ENCODE measurements around the gene DDX49.

Gene DDX49, protein sequence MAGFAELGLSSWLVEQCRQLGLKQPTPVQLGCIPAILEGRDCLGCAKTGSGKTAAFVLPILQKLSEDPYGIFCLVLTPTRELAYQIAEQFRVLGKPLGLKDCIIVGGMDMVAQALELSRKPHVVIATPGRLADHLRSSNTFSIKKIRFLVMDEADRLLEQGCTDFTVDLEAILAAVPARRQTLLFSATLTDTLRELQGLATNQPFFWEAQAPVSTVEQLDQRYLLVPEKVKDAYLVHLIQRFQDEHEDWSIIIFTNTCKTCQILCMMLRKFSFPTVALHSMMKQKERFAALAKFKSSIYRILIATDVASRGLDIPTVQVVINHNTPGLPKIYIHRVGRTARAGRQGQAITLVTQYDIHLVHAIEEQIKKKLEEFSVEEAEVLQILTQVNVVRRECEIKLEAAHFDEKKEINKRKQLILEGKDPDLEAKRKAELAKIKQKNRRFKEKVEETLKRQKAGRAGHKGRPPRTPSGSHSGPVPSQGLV

DNA sequence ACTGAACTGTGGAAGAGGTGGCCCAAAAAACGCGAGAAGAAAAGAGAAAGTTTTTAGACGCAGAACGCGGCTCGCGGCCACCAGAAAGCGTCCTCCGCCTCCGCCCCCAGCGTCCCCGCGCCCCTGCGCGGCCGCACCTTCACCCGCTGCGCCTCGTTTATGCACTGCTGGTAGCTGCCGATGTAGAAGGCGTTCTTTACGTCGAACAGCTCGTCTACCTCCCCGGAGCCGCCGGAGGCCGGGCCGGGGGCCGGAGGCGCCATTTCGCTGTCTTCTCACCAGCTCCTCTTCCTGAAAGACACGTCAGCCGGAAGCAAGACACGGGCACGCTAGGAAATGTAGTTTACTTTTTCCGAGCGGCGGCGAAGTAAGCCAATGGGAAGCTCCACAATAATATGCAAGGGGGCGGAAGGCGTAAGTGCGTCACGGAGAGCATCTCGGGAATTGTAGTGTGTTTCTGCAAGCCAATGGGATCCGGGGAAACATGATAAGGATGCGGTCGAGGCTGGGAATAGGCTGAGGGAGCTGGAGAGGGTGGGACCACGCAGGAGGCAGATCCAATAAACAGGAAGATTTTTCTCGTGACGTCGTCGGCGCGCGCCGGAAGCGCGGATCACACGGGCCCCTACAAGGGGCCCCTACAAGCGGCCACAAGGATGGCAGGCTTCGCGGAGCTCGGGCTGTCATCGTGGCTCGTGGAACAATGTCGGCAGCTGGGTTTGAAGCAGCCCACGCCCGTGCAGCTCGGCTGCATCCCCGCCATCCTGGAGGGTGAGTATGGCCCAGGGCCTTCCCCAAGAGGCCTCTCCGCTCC, at the start of gene DDX49, which contains the start of gene COPE:
TSS of gene DDX49 (plus strand) at position 630 of the 814 bp plus-strand sequence. CDS start at position 657, 27 bp downstream.
TSS of gene COPE (minus strand) at position 302 of the 814 bp plus-strand sequence. CDS start at position 263, 39 bp downstream.
- peak; percentile 97 for DNase-seq (ENCODE audit: low read depth in 3 of 3)

DNA sequence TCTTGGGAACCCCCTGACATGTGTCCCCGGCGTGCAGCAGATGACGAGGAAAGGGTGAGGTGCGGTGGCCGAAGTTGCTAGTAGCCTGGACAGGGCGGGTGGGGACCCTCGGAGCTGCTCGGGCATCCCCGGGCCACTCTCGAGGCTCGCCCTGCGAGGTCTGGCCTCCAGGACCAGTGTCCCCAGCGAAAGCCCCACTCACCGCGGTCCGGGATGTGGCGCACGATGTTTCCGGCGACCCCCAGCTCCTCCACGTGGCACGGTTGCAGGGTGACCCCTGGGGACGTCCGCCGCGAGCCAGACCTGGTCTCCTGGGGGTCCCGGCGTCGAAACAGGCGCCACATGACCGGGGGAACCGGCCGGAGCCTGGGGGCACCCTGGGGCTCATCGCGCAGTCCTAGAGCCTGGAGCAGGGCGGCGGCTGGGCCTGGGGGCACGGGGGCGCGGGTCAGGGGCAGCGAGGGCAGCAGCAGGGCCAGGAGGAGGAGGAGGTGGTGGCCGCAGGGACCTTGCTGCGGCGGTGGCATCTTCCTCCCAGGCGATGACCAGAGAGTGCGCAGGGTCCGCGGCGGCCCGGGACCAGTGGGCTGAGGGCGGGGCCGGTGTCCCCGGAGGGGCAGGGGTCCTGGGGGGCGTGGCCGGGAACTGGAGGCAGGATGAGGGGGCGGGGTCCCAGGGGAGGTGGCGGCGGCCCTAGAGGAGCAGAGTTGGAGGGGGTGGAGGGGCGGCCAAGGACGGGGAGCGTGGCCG, 49.6 kb upstream of the DDX49 start:
- DNase-seq (ENCODE audit: low read depth in 3 of 3), result no peak

DNA sequence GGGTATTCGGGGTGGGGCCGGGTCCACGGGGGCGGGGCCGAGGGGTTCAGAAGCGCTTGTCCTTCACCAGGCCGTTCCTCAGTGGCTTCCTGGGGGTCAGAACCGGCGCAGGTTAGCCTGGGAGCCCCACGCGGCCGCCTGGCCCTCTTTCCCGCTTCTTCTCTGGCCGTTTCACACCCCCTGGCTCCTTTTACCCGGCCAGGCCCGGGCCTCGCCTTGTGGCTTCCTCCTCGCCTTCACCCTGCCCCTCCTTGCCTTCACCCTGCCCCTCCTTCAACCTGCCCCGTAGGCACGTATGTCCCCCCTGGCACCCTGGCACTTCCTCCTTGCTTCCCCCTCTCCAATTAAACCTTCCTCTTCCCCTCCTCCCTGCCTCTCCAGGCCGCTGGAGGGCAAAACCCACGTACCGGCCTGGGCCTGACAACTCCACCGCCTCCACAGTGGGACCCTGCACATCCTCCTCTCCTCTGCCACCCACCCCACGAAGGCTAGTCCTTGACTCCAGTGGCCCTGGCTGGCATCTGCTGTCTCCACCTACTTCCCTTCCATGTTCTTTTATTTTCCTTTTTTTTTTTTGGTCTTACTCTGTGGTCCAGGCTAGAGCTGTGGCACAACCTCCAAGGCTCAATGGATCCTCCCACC, 48.9 kb upstream of the DDX49 start:
- no peak for DNase-seq (ENCODE audit: low read depth in 3 of 3)

DNA sequence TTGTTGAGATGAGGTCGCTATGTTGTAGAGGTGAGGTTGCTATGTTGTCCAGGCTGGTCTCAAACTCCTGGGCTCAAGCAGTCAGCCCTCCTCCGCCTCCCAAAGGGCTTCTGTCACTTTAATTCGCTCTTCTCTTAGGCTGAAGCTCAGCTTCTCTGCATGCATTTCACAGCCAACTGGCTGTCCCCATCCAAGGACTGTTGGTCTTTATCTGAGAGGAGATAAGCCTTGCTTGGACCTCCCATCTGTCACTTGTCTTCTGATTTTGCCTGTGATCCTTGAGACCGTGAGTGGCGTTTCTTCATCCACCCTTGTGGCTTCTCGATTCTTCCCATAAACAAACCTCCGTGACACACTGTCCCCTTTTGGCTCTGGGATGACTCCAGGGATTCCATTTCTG, 48.0 kb upstream of the DDX49 start:
- DNase-seq (ENCODE audit: low read depth in 3 of 3), result no peak

DNA sequence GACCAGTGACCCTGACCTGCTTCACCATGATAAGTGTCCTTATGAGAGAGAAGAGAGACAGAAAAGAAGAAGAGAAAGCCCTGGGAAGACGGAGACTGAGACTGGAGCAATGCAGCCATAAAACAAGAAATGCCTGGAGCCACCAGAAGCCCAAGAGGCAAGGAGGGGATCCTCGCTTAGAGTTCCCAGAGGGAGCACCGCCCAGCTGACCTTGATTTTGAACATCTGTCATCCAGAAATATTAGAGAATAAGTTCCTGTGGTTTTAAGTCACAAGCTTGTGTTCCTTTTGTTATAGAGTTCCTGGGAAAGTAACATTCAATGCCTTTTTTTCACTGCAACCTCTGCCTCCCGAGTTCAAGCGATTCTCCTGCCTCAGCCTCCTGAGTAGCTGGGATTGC, 43.8 kb upstream of the DDX49 start:
- DNase-seq (ENCODE audit: low read depth in 3 of 3), result no peak

DNA sequence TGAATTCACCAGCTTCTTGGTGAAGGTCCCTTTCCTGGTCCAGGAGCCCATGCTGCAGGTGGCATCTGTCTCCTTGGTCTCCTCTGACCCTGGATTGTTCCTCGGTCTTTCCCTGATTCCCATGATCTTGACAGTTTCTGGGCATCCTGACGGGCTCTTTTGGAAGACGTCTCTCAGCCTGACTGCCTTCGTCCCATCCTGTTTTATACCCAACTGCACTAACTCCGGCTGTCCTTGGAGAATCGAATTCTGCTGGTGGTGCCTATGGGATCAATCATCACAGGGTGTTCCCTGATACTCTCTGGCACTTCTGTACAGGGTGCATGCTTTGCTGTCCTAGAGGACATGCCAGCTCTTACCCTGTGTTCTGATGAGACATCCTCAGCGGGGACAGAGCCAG, 42.6 kb upstream of the DDX49 start:
- DNase-seq (ENCODE audit: low read depth in 3 of 3), result no peak

DNA sequence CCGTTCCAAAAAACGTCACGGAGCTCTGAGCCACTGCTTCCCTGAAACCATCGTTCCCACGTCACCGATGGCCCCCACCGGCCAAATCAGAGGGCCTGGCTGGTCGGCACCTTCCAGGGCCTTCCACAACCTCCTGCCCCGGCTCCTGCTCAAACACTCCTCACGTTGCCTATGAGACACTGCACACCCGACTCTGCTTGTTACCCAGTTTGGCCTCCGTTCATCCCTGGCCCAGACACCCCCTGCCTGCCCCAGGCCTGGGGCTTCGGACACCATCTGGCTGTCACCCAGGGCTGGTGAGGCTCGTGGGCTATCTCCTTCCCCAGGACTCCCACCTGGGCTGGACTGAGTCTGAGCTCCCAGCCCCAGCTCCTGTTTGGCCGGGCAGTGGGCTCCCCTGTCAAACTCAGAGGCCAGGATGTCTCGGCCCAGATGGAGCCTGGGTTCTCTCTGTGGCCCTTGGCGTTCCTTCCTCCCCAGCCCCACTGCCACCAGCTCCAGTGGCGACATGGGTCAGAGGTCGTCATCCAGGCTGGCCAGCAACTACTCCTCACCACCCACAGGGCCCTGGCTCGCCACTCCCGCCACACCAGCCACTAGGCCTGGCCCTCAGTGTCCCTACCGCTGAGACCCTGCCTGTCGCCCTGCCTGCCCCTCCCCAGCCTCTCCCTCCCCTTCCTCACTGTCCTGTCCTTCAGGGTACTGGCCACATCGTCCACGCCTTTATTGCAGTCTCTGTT, 41.3 kb upstream of the DDX49 start:
- no peak for DNase-seq (ENCODE audit: low read depth in 3 of 3)

DNA sequence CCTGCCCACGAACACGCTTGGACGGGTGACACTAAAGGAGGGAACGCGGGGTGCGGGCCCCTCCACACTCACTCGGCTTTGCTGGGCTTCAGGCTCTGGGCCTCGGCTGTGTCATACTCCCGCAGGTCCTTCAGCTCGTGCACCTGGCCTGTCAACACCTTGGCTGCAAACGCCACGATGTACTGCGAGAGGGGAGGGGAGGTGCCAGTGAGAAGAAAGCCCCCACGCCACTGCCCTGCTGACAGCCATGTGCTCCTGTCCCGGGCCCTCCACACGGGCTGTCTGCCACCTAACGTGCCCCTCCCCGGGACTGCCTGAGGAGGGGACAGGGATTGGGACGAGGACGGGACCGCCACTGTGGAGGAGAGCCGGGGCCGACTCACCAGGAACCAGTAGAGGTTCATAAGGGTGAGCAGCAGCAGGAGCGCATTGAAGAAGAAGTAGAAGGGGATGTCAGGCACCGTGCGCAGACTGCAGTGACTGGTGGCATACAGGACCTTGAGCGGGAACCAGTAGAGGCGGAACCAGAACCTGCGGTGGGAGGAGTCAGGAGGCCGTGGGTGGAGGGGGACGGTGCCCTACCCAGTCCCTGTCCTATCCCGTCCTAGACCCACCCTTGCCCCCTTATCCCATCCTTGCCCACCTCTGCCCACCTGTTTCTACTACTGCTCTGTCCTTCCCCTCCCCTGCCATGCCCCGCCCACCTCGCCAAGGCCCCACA, 40.5 kb upstream of the DDX49 start:
- DNase-seq (ENCODE audit: low read depth in 3 of 3), result no peak

DNA sequence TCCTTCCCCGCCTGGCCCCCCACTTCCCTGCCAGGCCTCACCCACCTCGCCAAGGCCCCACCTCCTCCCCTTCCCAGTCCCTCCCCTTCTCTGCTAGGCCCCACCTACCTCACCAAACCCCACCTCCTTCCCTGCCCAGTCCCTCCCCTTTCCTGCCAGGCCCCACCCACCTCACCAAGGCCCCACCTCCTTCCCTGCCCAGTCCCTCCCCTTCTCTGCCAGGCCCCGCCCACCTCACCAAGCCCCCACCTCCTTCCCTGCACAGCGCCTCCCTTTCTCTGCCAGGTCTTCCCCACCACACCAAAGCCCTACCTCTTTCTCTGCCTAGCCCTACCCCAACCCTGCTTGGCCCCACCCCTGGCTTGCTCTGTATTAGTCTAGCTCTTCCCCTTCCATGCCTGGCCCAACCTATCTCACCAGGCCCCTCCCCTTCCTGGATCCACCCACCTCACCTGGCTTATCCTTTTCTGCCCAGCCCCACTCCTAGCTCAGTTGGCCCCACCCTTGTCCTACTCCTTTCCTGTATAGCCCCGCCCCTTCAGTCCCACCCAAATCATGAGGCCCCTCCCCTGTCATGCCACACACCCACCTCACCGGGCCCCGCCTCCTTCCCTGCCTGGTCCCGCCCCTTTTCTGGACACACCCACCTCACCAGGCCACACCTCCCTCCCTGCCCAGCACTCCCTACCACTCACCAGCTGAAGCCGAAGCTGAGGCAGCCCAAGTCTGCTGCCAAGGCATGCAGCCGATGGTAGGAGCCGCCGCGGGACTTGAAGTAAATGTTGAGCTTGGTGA, 39.7 kb upstream of the DDX49 start:
- DNase-seq (ENCODE audit: low read depth in 3 of 3), result no peak

DNA sequence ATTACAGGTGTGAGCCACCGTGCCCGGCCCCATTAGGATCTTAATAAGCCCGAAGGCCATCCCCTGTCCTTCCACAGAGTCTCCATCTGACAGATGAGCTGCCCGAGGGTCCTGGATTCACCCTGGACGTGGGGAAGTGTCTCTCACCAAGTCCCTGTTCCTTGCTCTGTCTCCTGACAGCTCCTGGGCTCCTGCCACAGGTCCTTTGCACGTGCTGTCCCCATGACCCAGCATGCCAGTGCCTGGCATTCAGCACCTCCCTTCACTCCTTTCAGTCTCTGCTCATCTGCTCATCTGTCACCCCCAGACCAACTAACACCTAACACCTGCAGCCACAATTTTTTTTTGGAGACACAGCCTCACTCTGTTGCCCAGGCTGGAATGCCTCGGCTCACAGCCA, 38.0 kb upstream of the DDX49 start:
- no peak for DNase-seq (ENCODE audit: low read depth in 3 of 3)

DNA sequence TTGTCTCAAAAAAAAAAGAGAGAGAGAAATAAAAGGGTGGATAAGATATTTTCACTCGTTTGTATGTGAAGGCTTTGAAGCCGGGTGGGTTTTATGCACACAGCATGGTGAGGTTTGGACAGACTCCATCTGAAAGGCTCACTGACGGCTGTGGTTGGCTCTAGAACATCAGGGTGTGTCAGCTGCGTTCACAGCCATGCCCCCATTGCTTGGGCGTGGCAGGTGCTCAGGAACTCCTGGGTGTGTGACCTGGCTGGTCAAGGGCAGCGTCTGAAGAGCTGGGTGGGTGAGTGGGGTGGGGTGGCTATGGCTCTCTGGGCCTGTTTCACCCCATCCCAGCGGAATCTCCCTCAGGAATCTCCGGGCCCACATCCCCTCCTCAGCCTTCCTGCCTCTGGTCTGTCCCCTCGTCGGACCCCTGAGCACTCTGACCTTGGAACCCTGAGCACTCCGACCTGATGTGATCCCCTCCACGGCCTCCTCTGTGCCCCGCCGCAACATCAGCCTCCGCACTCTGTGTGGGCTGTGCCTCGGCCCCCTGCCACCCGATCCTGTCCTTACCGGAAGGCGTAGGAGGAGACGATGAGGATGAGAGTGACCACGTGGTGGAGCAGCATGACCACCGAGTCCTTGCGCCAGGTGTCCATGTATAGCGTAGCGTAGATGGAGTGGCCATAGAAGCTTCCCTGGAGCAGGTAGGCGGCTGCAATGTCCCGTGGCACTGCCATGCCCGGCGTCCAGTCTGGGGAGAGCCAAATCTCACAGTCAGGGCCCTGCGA, 35.8 kb upstream of the DDX49 start:
- DNase-seq (ENCODE audit: low read depth in 3 of 3), result no peak

DNA sequence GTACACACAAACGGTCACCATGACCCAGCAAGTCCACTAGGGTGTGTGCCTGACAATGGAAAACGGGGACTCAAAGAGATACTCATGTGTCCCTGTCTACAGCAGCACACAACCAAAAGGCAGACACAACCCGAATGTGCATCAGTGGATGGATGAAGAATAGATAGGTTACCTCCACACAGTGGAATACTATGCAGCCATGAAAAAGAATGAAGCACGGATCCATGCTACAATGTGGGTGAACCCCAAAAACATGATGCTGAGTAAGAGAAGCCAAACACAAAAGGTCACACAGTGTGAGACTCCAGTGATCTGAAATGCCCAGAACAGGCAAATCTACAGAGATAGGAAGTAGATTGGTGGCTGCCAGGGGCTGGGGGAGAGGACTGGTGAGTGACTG, 32.5 kb upstream of the DDX49 start:
- no peak for DNase-seq (ENCODE audit: low read depth in 3 of 3)

DNA sequence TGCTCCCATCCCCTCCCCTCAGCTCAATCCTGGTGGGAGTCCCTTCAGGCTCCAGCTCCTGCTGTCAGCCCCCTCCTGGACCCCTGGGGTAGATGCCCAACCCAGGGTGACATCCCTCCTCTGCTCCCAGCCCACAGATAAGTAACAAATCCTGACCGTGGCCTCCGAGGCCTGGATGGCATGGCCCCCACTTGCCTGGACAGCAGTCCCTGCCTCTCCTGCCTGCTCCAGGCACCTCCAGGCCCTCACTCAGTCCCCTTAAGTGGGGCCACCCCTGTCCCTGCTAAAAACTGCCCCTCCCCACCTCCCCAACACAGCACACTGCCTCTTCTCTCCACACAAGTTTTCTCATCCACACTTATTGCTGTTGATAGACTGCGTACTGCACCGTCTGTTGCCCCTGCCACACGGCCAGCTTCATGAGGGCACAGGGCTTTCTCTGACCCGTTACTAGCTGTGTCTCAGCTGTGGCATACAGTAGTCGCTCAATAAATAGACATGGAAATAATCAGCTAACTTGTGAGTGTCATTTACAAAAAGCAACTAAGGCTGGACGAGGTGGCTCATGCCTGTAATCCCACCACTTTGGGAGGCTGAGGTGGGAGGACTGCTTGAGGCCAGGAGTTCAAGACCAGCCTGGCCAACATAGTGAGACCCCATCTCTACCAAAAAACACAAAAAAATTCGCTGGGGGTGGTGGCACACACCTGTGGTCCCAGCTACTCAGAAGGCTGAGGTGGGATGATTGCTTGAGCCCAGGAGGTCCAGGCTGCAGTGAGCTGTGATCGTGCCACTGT, 29.4 kb upstream of the DDX49 start:
- DNase-seq (ENCODE audit: low read depth in 3 of 3), result no peak

DNA sequence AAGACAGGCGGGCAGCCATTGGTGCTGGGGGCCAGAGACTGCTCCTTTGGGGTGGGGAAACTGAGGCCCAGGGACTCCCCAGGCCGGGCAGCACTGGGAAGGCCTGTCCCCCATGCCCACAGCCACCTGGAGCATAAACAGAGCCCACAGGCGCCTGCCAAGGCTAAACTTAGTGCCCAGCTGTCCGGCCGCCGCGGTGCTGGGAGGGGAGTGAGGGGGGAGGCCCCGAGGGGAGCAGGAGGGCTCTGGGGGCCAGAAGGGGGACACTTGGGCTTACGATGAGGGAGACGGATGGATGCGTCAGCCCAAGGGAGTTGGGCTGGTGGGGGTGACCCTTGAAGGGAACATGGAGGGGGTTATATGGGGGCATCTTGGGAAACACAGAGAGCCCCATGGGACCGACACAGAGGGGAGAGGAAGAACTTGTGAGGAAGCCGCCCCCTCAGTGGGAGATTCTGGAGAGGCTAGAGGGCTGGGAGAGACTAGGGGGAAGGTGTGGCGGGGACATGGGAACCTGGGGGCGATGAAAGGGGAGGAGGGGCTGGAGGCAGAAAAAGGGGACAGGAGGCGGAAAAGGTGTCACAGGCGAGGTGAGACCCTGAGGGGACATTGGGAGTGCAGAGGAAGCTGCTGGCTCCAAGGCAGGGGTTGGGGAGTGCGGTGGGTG, 25.8 kb upstream of the DDX49 start:
- no peak for DNase-seq (ENCODE audit: low read depth in 3 of 3)

DNA sequence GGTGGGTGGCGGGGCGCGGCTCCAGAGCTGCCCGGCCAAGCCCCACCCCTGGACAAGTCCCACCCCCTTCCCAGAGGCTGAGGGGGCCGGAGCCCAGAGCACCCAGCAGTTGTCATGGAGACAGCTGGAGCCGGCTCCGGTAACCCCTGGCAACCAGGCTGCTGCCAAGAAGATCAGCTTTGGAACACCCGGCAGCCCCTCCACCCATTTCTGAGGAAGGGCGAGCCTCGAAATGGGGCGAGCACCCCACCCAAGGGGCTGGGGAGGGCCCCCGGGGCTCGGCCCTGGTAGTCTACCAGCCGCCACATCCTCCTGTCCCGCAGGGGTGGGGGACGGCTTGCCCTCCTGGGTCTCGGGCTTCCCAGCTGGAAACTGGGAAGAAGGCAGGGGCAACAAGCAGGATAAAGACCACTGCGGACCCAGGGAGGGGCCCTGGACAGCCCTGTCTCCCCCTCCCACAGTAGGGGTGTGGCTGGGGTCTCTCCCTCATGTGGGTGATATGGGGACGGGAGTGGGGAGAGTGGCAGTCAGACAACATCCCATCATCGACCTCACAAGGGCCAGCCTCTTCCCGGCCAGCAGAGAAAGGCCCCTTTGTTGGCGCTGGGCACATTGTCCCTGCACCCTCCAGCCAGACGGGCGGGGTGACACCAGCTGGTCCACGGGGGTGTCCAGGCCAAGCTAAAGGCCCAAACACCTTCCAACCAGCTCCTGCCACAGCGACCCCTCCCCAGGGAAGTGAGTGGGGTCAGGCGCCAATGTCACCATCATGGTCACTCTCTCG, 25.1 kb upstream of the DDX49 start:
- no peak for DNase-seq (ENCODE audit: low read depth in 3 of 3)

All from stimulated activated CD4-positive, alpha-beta T cell treated with anti-CD3 and anti-CD28 coated beads, TNF-alpha, amount 100 ng/mL, for 24 hours (primary cell).